Measurements from ENCODE around the gene CTBP2. TPM values are rescaled to one million over a fixed set of nuclear protein-coding genes. Genes with fewer than 3 reads are reported as not detected.
A peak's percentile ranks its signal among the peaks of the same experiment; 100 is the strongest.

Gene CTBP2
- total RNA-seq, 2 donors from 2014 or later: 75.3 to 109 TPM

DNA sequence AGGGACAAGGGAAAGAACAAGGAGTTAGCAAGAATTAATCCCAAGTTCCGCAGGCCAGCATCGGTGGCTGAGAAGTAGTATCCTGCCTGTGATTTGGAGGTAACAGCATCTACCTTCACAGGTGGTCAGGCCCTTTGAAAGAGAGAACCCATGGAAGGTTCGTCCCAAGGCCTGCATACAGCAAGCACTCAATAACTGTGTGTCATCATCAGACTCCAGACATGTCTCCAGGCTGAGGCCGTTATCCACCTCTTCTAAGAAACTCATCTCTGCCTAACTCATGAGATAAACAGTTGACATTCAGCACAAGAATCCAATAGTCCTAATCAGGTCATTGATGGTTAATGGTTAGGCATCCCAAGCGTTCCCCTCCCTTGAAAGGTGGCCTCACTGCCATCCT, 45.0 kb downstream of the CTBP2 start:
- Mint-ChIP-seq H3K36me3 (ENCODE audit: low read depth) (peaks cover 16% of the 10 kb centered on the region), H3K4me3 (no peak overlapping the region), H3K4me1 (peaks cover 17% of the 10 kb centered on the region), H3K9me3 (no peaks in the 10 kb centered on the region), H3K27me3 (ENCODE audit: insufficient read depth) (no peaks in the 10 kb centered on the region), H3K27ac (no peak overlapping the region)
- no peaks in the 10 kb centered on the region for H3K27me3 ChIP-seq (ENCODE audit: control insufficient read depth, insufficient read depth, low read length, poor library complexity, severe bottlenecking)
- H3K9me3 ChIP-seq (ENCODE audit: control insufficient read depth, low read length): no peaks in the 10 kb centered on the region
- H3K9ac ChIP-seq (ENCODE audit: extremely low read depth, low read length, poor library complexity, severe bottlenecking): no peak overlapping the region
- 94 to 97% methylated on average over 4 to 5 of the region's 5 CpGs for WGBS, 2 experiments (ENCODE audit: insufficient coverage in 1 of 2, insufficient read length in 1 of 2)
- H3K4me3 ChIP-seq (ENCODE audit: low read length): no peak overlapping the region
- H3K27ac ChIP-seq (ENCODE audit: low read depth, low read length): no peak overlapping the region
- no peaks in the 10 kb centered on the region for H3K4me1 ChIP-seq (ENCODE audit: control insufficient read depth, insufficient read depth, low read length)
- no peak for DNase-seq
- H3K36me3 ChIP-seq (ENCODE audit: control insufficient read depth, insufficient read depth, low read length): peaks cover 7% of the 10 kb centered on the region
- TF ChIP-seq, protein P1, sequence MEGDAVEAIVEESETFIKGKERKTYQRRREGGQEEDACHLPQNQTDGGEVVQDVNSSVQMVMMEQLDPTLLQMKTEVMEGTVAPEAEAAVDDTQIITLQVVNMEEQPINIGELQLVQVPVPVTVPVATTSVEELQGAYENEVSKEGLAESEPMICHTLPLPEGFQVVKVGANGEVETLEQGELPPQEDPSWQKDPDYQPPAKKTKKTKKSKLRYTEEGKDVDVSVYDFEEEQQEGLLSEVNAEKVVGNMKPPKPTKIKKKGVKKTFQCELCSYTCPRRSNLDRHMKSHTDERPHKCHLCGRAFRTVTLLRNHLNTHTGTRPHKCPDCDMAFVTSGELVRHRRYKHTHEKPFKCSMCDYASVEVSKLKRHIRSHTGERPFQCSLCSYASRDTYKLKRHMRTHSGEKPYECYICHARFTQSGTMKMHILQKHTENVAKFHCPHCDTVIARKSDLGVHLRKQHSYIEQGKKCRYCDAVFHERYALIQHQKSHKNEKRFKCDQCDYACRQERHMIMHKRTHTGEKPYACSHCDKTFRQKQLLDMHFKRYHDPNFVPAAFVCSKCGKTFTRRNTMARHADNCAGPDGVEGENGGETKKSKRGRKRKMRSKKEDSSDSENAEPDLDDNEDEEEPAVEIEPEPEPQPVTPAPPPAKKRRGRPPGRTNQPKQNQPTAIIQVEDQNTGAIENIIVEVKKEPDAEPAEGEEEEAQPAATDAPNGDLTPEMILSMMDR (conservative IDR thresholded peaks at IDR 0.05): no peak

DNA sequence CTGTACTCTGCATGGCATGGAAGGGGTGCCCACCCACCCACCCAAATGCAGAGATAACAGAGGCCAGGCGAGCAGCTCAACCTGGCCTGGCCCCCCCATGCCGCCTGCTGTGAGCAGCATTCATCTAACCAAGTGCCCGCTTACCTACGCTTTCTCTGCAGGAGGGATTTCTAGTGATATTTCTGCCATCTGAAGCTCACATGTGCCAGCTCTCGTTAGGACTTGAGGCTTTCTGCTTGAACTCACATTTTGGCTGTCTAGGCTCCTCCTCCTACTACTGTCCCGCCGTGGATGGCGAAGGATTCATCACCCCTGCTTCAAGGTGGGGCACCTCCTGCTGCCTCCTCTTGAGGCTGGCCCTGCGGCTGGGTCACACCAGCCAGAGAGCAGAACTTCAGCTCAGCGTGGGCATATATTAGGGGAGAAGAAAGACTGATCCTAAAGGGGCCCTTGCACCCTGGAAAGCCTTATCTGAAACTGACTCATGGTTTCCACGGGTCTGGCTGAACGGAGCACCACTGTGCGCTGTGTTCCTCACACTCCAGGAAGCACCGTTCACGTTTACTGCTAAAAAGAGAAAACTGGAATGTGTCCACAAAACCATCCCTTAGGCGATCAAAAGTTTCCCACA, 45.5 kb downstream of the CTBP2 start:
- Mint-ChIP-seq H3K4me1 (peaks cover 12% of the 10 kb centered on the region), H3K27me3 (ENCODE audit: insufficient read depth) (no peaks in the 10 kb centered on the region), H3K4me3 (no peak overlapping the region), H3K36me3 (ENCODE audit: low read depth) (peaks cover 19% of the 10 kb centered on the region), H3K9me3 (no peaks in the 10 kb centered on the region), H3K27ac (peak overlapping the region; percentile 48)
- 91 to 93% methylated on average over 15 to 16 of the region's 16 CpGs for WGBS, 2 experiments (ENCODE audit: insufficient coverage in 1 of 2, insufficient read length in 1 of 2)
- peaks cover 13% of the 10 kb centered on the region for H3K36me3 ChIP-seq (ENCODE audit: control insufficient read depth, insufficient read depth, low read length)
- H3K9ac ChIP-seq (ENCODE audit: extremely low read depth, low read length, poor library complexity, severe bottlenecking): no peak overlapping the region
- no peaks in the 10 kb centered on the region for H3K9me3 ChIP-seq (ENCODE audit: control insufficient read depth, low read length)
- TF ChIP-seq, protein P1 (conservative IDR thresholded peaks at IDR 0.05): no peak
- no peak overlapping the region for H3K4me3 ChIP-seq (ENCODE audit: low read length)
- no peaks in the 10 kb centered on the region for H3K27me3 ChIP-seq (ENCODE audit: control insufficient read depth, insufficient read depth, low read length, poor library complexity, severe bottlenecking)
- no peaks in the 10 kb centered on the region for H3K4me1 ChIP-seq (ENCODE audit: control insufficient read depth, insufficient read depth, low read length)
- DNase-seq: no peak
- no peak overlapping the region for H3K27ac ChIP-seq (ENCODE audit: low read depth, low read length)

DNA sequence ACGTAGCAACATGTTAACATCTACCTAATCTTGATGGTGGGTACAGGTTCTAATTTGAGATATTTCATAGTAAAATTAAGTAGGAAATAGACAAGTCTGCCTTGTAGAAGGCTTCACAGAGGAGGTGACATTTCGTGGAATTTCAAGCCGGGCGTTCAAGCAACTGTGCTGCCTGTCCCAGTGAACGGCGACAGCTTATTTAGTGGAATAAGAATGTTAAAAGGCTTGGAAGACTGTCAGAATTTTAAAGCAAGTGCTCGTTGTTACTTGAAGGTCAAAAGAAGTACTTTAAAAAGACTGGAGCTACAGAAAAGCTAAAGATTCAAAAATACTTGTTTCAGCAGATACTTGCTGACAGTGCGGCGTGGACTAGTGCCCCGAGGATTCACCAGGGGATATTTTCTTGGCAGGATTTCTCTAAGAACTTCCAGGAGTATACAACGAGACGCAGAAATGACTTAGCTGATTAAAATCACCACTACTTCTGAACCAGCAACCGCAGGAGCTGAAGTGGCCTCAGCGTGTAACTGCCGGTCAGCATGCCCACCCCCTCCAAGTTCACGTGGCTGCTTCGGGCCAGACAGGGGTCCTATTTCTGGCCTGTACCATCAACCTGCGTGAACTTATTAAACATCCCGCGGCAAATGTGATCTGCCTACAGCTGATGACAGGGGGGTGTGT, 46.5 kb downstream of the CTBP2 start:
- Mint-ChIP-seq H3K27me3 (ENCODE audit: insufficient read depth) (no peaks in the 10 kb centered on the region), H3K36me3 (ENCODE audit: low read depth) (peaks cover 29% of the 10 kb centered on the region), H3K27ac (no peak overlapping the region), H3K4me1 (peaks cover 9% of the 10 kb centered on the region), H3K4me3 (no peak overlapping the region), H3K9me3 (peaks cover 1% of the 10 kb centered on the region)
- H3K4me1 ChIP-seq (ENCODE audit: control insufficient read depth, insufficient read depth, low read length): no peaks in the 10 kb centered on the region
- H3K27me3 ChIP-seq (ENCODE audit: control insufficient read depth, insufficient read depth, low read length, poor library complexity, severe bottlenecking): no peaks in the 10 kb centered on the region
- TF ChIP-seq, protein P1 (conservative IDR thresholded peaks at IDR 0.05): no peak
- peaks cover 23% of the 10 kb centered on the region for H3K36me3 ChIP-seq (ENCODE audit: control insufficient read depth, insufficient read depth, low read length)
- peaks cover 3% of the 10 kb centered on the region for H3K9me3 ChIP-seq (ENCODE audit: control insufficient read depth, low read length)
- WGBS, 2 experiments (ENCODE audit: insufficient coverage in 1 of 2, insufficient read length in 1 of 2): 93 to 96% methylated on average over 15 to 20 of the region's 20 CpGs
- DNase-seq: no peak
- H3K27ac ChIP-seq (ENCODE audit: low read depth, low read length): no peak overlapping the region
- no peak overlapping the region for H3K9ac ChIP-seq (ENCODE audit: extremely low read depth, low read length, poor library complexity, severe bottlenecking)
- no peak overlapping the region for H3K4me3 ChIP-seq (ENCODE audit: low read length)

All from endodermal cell (in vitro differentiated cells).